ENCODE results near the gene TTLL11.
A peak's percentile ranks its signal among the peaks of the same experiment; 100 is the strongest.
"Not testable (repeated sequence)": the region's sequence is repeated elsewhere in the genome, so short reads cannot be mapped to it uniquely, and the experiment has no call there.

The TTLL11 gene

DNA sequence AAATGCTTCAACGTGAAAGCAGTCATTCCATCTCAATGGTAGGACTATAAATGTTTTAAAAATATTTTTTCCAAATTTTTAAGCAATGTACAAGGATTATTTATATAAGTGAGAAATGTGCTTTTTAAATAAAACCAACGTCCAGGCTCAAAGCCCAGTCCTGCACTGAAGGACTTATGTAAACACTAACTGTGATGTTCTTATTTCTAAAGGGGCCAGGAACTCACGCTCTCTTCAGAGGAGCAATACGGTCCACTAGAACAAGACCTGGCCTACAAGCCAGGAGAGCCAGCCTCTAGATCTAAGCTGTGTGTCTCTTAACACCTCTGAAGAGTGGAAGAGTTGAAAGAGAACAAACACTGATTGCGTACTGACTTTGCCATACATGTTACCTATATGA is 12.1 kb downstream of the TTLL11 start:
- no peak for DNase-seq

DNA sequence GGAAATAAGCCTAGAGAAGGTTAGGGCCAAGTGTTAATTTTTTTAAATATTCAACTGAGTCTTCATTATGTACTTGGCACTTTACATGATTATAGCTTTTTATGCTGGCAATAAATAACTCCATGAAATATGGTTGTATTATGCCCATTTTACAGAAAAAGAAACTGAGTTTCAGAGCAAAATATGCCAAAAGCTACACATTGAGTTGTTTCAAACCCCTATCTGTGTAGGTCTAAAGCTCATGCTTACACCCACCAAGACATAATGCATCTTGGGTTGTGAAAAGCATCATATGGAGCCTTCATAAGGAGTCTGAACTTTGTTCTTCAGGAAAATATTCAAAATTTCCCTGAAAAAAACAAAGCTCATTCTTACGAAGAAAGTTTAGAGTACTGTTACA is 14.6 kb downstream of the TTLL11 start:
- no peak for DNase-seq

- DNase-seq = no peak
Measured at GRCh38 chr9:122076773-122077172, 16.3 kb downstream of the TTLL11 start.

- DNase-seq = no peak
Measured at GRCh38 chr9:122076117-122076516, 17.0 kb downstream of the TTLL11 start.

DNA sequence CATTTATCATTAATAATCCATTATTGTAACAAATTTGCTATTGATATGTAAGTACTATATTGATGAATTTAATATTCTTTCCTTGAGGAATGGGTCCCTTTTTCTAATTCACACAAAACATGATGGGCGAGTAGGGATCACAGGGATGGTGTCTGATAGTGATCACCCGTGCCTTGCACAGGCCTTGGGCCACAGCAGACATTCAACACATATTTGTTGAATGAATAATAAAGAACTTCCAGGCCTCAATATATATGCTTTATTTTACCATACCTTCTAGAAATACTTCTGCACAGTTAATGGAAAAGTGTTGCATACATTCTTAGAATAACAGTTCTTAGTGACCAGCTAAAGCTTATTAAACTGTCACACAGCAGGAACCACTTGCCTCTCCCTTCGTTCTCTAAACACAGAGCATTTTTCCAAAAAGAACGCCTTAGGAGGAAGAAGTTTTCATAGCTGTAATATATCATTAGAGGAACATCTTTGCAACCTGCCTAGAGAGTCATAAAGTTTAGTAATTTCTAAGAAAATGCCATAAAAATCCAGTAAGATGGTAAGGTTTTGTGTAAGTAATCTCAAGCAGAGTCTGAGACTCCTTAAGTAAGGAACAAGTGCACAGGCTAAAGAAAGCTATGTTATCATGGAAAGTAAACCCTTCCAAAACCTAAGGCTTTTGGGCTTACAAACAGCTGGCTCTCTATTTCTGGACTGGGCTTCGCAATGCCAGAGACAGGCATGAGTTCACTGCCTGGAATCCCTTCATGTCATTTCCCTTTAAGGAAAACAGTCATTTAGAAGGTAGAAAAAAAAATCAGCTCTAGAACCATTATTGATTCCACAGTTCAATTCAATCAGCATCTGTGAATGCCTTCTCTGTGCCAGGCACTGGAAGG is 17.7 kb downstream of the TTLL11 start:
- DNase-seq = no peak

- DNase-seq = no peak
Measured at GRCh38 chr9:122071715-122072114, 21.4 kb downstream of the TTLL11 start.

DNA sequence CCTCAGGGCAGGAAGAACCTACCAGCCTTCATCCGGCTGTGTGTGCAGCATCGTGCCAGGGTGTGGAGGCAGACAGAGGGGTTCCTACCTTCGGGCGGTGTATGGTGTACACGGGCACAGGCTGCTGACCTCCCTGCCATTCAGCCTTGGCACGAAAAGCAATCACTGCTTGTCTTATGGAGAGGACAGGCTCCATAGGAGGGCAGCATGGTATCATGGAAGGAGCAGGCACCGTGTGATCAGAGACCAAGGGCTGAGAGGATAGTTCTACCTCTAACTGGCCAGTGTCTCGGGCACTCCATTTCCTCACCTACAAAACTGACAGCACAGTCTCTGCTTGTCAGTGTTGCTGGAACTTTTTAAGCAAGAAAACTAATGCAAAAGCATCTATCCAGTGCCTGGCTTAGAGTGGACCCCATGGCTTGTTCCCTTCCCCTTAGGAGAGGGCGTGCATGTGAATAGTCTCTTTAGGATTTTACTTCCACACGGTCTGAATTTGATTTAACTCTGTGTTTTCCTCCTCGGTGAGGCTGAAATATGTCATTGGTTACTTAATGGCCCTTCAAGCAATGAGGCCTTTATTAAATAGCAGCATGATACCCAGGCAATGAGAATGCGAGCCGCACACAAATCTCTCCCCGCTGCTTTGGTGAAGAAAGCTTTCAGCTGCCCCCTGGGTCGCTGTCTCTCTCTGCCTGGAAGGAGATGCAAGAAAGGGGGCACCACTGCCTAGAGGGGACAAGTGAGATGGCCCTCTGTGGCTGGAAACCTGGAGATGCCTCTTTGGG is 22.2 kb downstream of the TTLL11 start:
- DNase-seq = no peak

GRCh38 chr9:122066680-122067079 is 26.4 kb downstream of the TTLL11 start:
- DNase-seq = not testable (repeated sequence)

- peak; percentile 59 for DNase-seq
Measured at GRCh38 chr9:122065923-122066629, 27.0 kb downstream of the TTLL11 start.

DNA sequence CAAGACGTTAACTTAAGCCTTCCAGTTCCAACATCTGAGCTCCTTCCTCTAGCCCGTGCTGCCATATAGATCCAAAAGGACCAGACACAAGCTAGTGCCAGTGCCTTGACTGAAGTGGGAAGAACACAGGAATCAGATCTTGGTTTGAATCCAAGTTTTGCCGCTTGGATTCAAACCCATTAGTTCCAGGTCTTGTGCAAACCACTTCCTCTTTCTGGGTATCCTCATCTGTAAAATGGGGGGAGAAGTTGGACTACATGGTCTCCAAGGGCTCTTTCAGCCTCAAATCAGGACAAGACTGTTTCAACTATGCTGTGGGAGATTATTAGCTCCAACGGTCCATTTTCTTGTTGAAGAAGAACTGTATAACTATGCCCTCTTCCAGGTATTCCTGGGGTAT is 32.6 kb downstream of the TTLL11 start:
- DNase-seq = no peak

DNA sequence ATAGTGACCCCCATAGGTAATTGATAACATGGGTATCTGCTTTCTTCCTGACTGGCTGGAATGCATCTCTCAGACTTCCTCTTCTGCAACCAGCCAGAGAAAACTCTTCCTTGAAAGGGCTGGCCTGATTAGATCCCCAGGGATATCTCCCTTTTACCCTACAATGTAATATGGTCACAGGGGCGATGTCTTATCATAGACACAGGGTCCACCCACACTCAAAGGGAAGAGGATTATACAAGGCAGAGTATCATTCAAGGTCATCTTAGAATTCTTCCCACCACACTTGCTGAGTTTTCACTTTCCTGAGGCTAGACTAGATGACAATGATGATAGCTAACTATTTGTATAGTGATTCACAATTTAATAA is 33.2 kb downstream of the TTLL11 start:
- no peak for DNase-seq

- no peak for DNase-seq
Measured at GRCh38 chr9:122059214-122059954, 33.7 kb downstream of the TTLL11 start.

GRCh38 chr9:122058709-122059108 is 34.4 kb downstream of the TTLL11 start:
- no peak for DNase-seq

DNA sequence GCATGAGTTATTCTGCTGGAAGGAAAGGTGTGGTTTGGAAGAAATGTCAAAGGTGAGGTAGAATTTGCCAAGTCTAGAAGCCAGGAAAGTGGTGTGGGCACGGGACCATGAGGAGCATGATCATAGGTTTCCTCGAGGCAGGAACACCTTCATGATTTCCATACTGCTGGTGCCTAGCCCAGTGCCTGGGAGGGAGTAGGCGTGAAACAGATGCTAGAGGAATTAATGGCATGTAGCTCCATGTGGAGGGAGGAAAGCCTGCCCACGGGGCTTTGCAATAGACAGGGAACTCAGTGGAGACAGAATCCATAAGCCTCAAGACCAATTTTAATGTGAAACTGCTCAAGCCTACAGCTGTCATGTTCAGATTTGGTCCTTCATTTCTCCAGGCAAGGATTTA is 35.1 kb downstream of the TTLL11 start:
- DNase-seq = no peak

GRCh38 chr9:122057211-122057610 is 35.9 kb downstream of the TTLL11 start:
- DNase-seq = no peak

DNA sequence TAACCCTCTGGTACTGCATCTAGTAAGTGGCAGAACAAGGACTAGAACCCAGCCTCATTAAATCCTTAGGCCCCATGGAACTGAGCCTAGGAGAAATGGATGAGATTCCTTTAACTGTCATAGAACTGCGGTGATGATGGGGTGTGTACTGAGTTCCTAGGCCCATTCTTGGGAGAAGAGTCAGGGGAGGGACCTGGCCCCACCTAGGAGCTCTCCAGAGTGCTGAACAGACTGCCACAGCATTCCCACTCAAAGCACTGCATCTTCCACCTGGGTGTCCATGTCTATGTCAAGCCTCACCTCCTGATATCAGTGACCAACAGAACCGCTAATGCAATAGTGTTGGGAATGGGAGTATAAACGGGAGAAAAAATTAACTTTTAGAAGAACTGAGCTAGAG is 36.6 kb downstream of the TTLL11 start:
- peak; percentile 66 for DNase-seq

GRCh38 chr9:122055701-122056100 is 37.4 kb downstream of the TTLL11 start:
- DNase-seq = peak; percentile 30

DNA sequence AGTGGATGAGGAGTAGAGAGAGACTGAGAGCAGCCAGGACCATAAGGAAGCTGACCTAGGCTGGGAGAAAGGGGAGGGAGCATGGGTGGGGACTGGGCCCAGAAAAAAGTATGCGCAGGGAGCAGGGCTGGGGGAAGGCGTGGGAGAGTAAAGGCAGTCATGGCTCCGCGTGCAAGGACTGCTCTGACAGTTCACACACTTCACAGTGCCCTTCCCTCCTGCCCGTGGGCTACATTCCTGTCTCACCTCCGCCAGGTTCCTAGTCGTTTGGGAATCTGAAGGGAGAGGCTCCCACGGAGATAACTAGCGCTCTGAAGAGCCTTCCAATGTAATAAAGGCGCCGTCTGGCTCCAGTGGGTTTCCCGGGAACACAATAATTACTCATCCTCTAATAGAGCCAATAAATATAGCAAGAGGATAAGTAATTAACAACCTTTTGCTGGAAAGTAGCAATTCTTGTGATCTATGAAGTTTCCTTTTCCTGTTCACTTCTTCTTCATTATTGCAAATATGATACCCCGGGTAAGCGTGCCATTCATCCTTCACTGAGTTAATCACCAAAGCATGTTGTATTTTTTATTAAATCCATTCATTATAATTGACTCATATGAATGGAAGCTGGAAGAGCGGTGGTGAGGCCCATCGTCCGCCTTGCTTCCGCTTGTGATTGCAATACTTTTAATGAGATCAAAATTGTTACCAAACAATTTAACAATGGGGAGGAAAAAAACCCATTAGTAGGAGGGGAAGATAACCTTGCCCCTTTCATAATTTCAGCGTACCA is 39.3 kb downstream of the TTLL11 start:
- no peak for DNase-seq

- peak; percentile 44 for DNase-seq
Measured at GRCh38 chr9:122053064-122053463, 40.0 kb downstream of the TTLL11 start.

GRCh38 chr9:122051351-122052321 is 41.5 kb downstream of the TTLL11 start:
- DNase-seq = peak; percentile 96

- DNase-seq = no peak
Measured at GRCh38 chr9:122050167-122050566, 42.9 kb downstream of the TTLL11 start.

All from hematopoietic multipotent progenitor cell treated with erythropoietin and hydrocortisone succinate and interleukin-3 and kit ligand, for 6 days (in vitro differentiated cells).